ENCODE measurements around the gene PGGHG. TPM values are rescaled to one million over a fixed set of nuclear protein-coding genes. Genes with fewer than 3 reads are reported as not detected.
A peak's percentile ranks its signal among the peaks of the same experiment; 100 is the strongest.
"Not testable (repeated sequence)": the region's sequence is repeated elsewhere in the genome, so short reads cannot be mapped to it uniquely, and the experiment has no call there.

Gene PGGHG
- total and polyA plus RNA-seq, 3 experiments from 2014 or later = 9.8 to 81.2 (median 81.0) TPM

DNA sequence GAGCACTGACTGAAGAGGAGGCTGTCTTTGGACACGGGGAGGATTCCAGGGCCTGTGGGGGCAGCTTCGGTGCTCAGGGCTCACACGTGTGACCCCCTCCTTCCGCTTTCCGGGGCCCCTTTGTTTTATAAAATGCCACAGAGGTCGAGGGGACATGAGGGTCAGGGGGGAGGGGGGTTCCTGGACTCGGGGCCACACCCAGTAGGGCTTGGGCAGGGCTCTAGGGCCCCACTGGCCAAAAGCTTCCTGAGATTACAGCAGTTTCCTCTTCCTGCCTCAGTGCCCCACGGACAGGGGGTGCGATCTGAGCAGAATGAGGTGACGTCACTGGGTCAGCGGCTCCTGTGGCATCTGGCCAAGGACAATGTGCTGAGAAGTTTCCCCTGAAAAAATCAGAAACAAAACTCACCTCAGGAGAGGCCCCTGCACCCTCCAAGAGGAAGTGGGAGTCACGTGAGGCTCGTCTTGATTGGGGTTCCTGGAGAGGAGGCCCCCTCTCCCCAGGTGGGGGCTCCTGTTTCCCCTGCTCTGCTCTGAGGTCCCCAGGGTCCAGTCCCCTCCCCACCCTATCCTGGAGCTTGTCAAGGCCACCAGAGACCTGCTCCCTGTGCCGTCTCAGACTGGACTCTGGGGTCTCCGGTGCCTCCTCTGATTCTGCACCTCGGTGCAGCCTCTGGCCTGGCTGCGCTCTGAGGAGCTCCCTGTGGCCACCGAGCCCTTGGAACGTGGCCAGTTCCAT, 38.1 kb downstream of the PGGHG start:
- no peaks in the 10 kb centered on the region for H3K36me3 ChIP-seq (ENCODE audit: insufficient read depth, low read length)
- H3K4me3 ChIP-seq (ENCODE audit: low read length) = peak overlapping the region; percentile 55
- POLR2A ChIA-PET = interaction anchor here (0.8 to 1.5 kb wide), 4 partner anchors 10 to 123 kb away, joined by 3 to 7 read pairs (median 4); partner anchors contain the start of genes PTDSS2 and SIGIRR
- no peaks in the 10 kb centered on the region for H3K9me3 ChIP-seq (ENCODE audit: low read length)
- H3K4me3 Mint-ChIP-seq = peak overlapping the region; percentile 27 to 81 (median 73)
- no peaks in the 10 kb centered on the region for H3K9me3 Mint-ChIP-seq
- H3K27me3 ChIP-seq (ENCODE audit: insufficient read depth, low read length, poor library complexity, severe bottlenecking) = no peaks in the 10 kb centered on the region
- H3K4me1 Mint-ChIP-seq = peaks cover 62 to 73% (median 64%) of the 10 kb centered on the region in 3 donors
- no peaks in the 10 kb centered on the region for H3K27me3 Mint-ChIP-seq
- DNase-seq = peak; percentile 48 to 86 (median 77)
- peak overlapping the region; percentile 90 to 99 (median 95) for H3K27ac Mint-ChIP-seq
- no peaks in the 10 kb centered on the region for H3K36me3 Mint-ChIP-seq
- H3K27ac ChIP-seq (ENCODE audit: low read depth, low read length) = peak overlapping the region; percentile 78
- H3K4me1 ChIP-seq (ENCODE audit: insufficient read depth, low read length) = peaks cover 61% of the 10 kb centered on the region
- CTCF ChIA-PET = interaction anchor here (0.7 to 2.1 kb wide), 7 partner anchors 10 to 124 kb away, joined by 3 to 10 read pairs (median 3); no protein-coding TSS in a partner anchor

- no peaks in the 10 kb centered on the region for H3K36me3 ChIP-seq (ENCODE audit: insufficient read depth, low read length)
- H3K27me3 ChIP-seq (ENCODE audit: insufficient read depth, low read length, poor library complexity, severe bottlenecking) = no peaks in the 10 kb centered on the region
- peak overlapping the region; percentile 27 to 81 (median 59) for H3K4me3 Mint-ChIP-seq
- H3K4me3 ChIP-seq (ENCODE audit: low read length) = peak overlapping the region; percentile 55
- peak overlapping the region; percentile 78 for H3K27ac ChIP-seq (ENCODE audit: low read depth, low read length)
- H3K9me3 Mint-ChIP-seq = no peaks in the 10 kb centered on the region
- peak overlapping the region; percentile 90 to 99 (median 95) for H3K27ac Mint-ChIP-seq
- POLR2A ChIA-PET = interaction anchor here (0.8 to 1.5 kb wide), 4 partner anchors 11 to 123 kb away, joined by 3 to 7 read pairs (median 4); partner anchors contain the start of genes PTDSS2 and SIGIRR
- DNase-seq = no peak
- no peaks in the 10 kb centered on the region for H3K27me3 Mint-ChIP-seq
- no peaks in the 10 kb centered on the region for H3K36me3 Mint-ChIP-seq
- peaks cover 61% of the 10 kb centered on the region for H3K4me1 ChIP-seq (ENCODE audit: insufficient read depth, low read length)
- CTCF ChIA-PET = interaction anchor here (0.7 to 2.1 kb wide), 7 partner anchors 11 to 123 kb away, joined by 3 to 10 read pairs (median 3); no protein-coding TSS in a partner anchor
- H3K9me3 ChIP-seq (ENCODE audit: low read length) = no peaks in the 10 kb centered on the region
- H3K4me1 Mint-ChIP-seq = peaks cover 64 to 77% (median 64%) of the 10 kb centered on the region in 3 donors
These were observed 38.6 kb downstream of the PGGHG start for GRCh38 chr11:327581-327923.

DNA sequence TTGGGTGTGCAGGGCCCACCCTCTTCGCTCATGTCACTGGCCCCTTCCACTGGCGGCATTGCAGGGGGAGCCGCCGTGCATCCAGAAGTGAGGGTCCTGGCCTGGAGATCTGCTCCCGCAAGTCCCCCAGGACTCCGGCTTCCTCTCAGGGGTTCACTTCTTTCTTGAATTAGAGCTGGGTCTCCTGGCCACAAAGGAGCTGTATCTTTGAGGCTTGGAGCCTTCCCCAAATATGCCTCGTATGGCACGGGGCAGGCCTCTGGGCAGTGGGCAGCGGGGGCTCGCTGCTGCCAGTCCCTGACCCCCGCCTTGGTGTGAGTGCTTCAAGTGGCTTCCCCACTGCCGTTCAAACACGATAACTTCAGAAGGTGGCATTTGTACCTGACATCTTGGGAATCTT, 39.1 kb downstream of the PGGHG start:
- no peaks in the 10 kb centered on the region for H3K36me3 Mint-ChIP-seq
- no peak for DNase-seq
- H3K27me3 Mint-ChIP-seq = no peaks in the 10 kb centered on the region
- peaks cover 64 to 78% (median 68%) of the 10 kb centered on the region in 3 donors for H3K4me1 Mint-ChIP-seq
- no peak overlapping the region for H3K4me3 ChIP-seq (ENCODE audit: low read length)
- no peaks in the 10 kb centered on the region for H3K9me3 ChIP-seq (ENCODE audit: low read length)
- H3K27ac ChIP-seq (ENCODE audit: low read depth, low read length) = peak overlapping the region; percentile 65
- peak overlapping the region in 5 of 8 donors; percentile 23 to 91 (median 63) for H3K27ac Mint-ChIP-seq
- ChIA-PET CTCF (interaction anchor here (0.7 to 2.1 kb wide), 6 partner anchors 11 to 77 kb away, joined by 3 to 10 read pairs (median 4); no protein-coding TSS in a partner anchor), POLR2A (interaction anchor here (0.8 to 1.5 kb wide), 3 partner anchors 11 to 122 kb away, joined by 3 to 7 read pairs (median 4); partner anchors contain the start of genes PTDSS2 and SIGIRR)
- no peaks in the 10 kb centered on the region for H3K27me3 ChIP-seq (ENCODE audit: insufficient read depth, low read length, poor library complexity, severe bottlenecking)
- no peaks in the 10 kb centered on the region for H3K9me3 Mint-ChIP-seq
- H3K4me3 Mint-ChIP-seq = peak overlapping the region in 1 of 7 donors; percentile 56
- peaks cover 61% of the 10 kb centered on the region for H3K4me1 ChIP-seq (ENCODE audit: insufficient read depth, low read length)
- H3K36me3 ChIP-seq (ENCODE audit: insufficient read depth, low read length) = no peaks in the 10 kb centered on the region

DNA sequence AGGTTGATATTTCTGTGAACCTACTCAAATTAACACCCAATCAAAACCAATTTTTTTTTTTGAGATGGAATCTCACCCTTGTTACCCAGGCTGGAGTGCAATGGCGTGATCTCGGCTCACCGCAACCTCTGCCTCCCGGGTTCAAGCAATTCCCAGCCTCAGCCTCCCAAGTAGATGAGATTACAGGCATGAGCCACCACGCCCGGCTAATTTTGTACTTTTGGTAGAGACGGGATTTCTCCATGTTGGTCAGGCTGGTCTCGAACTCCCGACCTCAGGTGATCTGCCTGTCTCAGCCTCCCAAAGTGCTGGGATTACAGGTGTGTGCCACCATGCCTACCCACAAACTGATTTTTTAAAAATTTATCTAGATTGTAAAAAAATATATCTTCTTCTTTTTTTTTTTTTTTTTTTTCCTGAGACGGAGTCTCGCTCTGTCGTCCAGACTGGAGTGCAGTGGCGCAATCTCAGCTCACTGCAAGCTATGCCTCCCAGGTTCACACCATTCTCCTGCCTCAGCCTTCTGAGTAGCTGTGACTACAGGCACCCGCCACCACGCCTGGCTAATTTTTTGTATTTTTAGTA, 39.7 kb downstream of the PGGHG start:
- CTCF ChIA-PET = interaction anchor here (0.9 to 2.2 kb wide), 5 partner anchors 12 to 78 kb away, joined by 4 to 12 read pairs (median 6); no protein-coding TSS in a partner anchor
- H3K4me3 ChIP-seq (ENCODE audit: low read length); H3K27me3 Mint-ChIP-seq; H3K9me3 ChIP-seq (ENCODE audit: low read length); DNase-seq; H3K36me3 ChIP-seq (ENCODE audit: insufficient read depth, low read length); H3K27me3 ChIP-seq (ENCODE audit: insufficient read depth, low read length, poor library complexity, severe bottlenecking); H3K9me3 Mint-ChIP-seq; H3K36me3 Mint-ChIP-seq: not testable (repeated sequence)
- Histone ChIP-seq H3K4me1 (ENCODE audit: insufficient read depth, low read length) (peaks cover 61% of the 10 kb centered on the region), H3K27ac (ENCODE audit: low read depth, low read length) (peak overlapping the region; percentile 65)
- H3K4me1 Mint-ChIP-seq = peaks cover 64 to 78% (median 72%) of the 10 kb centered on the region in 3 donors
- H3K4me3 Mint-ChIP-seq = peak overlapping the region in 2 of 7 donors; percentile 24 to 28
- peak overlapping the region in 5 of 8 donors; percentile 67 to 92 (median 90) for H3K27ac Mint-ChIP-seq
- POLR2A ChIA-PET = interaction anchor here (0.7 to 1.4 kb wide), 2 partner anchors 14 to 27 kb away, joined by 5 read pairs; no protein-coding TSS in a partner anchor

DNA sequence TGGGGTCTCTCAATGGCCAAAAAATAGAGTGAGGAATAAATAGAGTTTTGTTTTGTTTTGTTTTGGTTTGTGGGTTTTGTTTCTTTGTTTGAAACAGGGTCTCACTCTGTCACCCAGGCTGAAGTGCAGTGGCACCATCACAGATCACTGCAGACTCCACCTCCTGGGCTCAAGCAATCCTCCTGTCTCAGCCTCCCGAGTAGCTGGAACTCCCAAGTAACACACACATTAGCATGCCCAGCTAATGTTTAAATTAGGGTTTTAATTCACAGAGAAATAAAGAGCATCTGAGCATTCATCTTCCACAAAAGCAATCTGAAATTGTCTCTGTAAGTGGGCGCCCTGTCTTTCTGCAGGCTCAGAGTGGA, 40.9 kb downstream of the PGGHG start:
- CTCF ChIA-PET = interaction anchor here (1.0 to 2.2 kb wide), 6 partner anchors 9 to 54 kb away, joined by 3 to 12 read pairs (median 5); no protein-coding TSS in a partner anchor
- POLR2A ChIA-PET = interaction anchor here (1.4 kb wide), 1 partner anchor 26 kb away, joined by 5 read pairs; no protein-coding TSS in a partner anchor
- Histone ChIP-seq H3K27ac (ENCODE audit: low read depth, low read length) (peak overlapping the region; percentile 72), H3K27me3 (ENCODE audit: insufficient read depth, low read length, poor library complexity, severe bottlenecking) (no peaks in the 10 kb centered on the region), H3K36me3 (ENCODE audit: insufficient read depth, low read length) (no peaks in the 10 kb centered on the region), H3K4me3 (ENCODE audit: low read length) (no peak overlapping the region), H3K9me3 (ENCODE audit: low read length) (no peaks in the 10 kb centered on the region), H3K4me1 (ENCODE audit: insufficient read depth, low read length) (peaks cover 50% of the 10 kb centered on the region)
- H3K4me3 Mint-ChIP-seq = peak overlapping the region in 6 of 7 donors; percentile 26 to 51 (median 33)
- DNase-seq = no peak
- peak overlapping the region in 7 of 8 donors; percentile 48 to 90 (median 78) for H3K27ac Mint-ChIP-seq
- peaks cover 57 to 68% (median 67%) of the 10 kb centered on the region in 3 donors for H3K4me1 Mint-ChIP-seq
- no peaks in the 10 kb centered on the region for H3K9me3 Mint-ChIP-seq
- no peaks in the 10 kb centered on the region for H3K27me3 Mint-ChIP-seq
- no peaks in the 10 kb centered on the region for H3K36me3 Mint-ChIP-seq

DNA sequence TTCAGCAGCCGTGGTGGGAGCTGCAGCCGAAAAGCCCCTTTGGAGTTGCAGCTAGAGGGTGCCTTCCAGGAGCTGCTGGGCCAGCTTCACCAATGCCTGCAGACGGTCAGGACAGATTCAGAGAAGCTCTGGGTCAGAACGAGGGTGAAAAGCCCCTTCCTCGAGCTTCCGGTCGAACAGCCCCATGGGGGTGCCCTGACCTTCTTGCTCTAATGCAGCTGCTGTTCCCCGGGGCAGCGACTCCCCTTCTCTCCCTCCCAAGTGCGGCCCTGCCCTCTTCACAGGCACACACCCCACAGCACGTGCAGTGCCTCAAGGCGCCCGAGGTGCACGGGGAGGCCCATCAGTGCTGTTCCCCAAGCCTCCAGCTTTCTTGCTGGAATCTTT, 41.4 kb downstream of the PGGHG start:
- Mint-ChIP-seq H3K36me3 (no peaks in the 10 kb centered on the region), H3K4me1 (peaks cover 54 to 66% (median 65%) of the 10 kb centered on the region in 3 donors), H3K27ac (peak overlapping the region in 3 of 8 donors; percentile 56 to 82 (median 75)), H3K9me3 (no peaks in the 10 kb centered on the region), H3K27me3 (no peaks in the 10 kb centered on the region), H3K4me3 (peak overlapping the region in 3 of 7 donors; percentile 73 to 82 (median 73))
- Histone ChIP-seq H3K36me3 (ENCODE audit: insufficient read depth, low read length) (no peaks in the 10 kb centered on the region), H3K27ac (ENCODE audit: low read depth, low read length) (peak overlapping the region; percentile 72), H3K4me3 (ENCODE audit: low read length) (no peak overlapping the region), H3K9me3 (ENCODE audit: low read length) (no peaks in the 10 kb centered on the region), H3K4me1 (ENCODE audit: insufficient read depth, low read length) (peaks cover 49% of the 10 kb centered on the region), H3K27me3 (ENCODE audit: insufficient read depth, low read length, poor library complexity, severe bottlenecking) (no peaks in the 10 kb centered on the region)
- ChIA-PET CTCF (interaction anchor here (0.7 to 2.2 kb wide), 8 partner anchors 9 to 80 kb away, joined by 3 to 12 read pairs (median 4); no protein-coding TSS in a partner anchor), POLR2A (interaction anchor here (1.4 kb wide), 1 partner anchor 26 kb away, joined by 5 read pairs; no protein-coding TSS in a partner anchor)
- DNase-seq = no peak

DNA sequence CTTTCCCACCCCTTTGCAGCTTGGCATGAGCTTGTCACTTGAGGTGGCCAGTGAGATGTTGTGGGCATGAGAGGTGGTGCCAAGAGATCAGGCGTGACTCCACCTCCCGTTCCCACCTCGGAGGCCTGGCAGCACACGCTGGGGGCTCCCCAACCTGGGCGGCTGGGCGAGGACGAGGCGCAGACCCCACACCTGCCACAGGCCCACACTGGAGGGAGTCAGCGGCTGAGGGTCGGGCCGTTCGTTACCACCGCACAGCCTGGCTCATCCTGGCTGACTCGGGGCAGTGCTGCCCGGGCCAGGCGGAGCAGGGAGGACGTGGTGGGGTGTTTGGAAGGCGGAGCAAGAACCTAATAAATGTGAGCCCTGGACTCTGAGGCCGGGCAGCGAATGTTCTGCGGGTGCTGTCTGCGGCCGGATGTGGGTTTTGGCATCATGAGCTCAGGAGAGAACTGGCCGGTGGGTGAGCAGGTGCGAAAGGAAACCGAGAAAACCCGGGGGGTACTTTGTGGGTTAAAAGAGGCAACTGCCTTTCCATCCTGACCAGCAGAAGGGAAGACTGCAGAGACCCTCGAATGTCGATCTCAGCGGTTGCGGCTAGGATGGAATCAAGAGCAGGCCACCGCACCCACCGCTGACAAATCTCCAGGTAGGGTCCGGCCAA, 41.9 kb downstream of the PGGHG start:
- Histone ChIP-seq H3K4me1 (ENCODE audit: insufficient read depth, low read length) (peaks cover 45% of the 10 kb centered on the region), H3K27ac (ENCODE audit: low read depth, low read length) (peak overlapping the region; percentile 72), H3K4me3 (ENCODE audit: low read length) (peak overlapping the region; percentile 41), H3K9me3 (ENCODE audit: low read length) (no peaks in the 10 kb centered on the region), H3K27me3 (ENCODE audit: insufficient read depth, low read length, poor library complexity, severe bottlenecking) (no peaks in the 10 kb centered on the region), H3K36me3 (ENCODE audit: insufficient read depth, low read length) (no peaks in the 10 kb centered on the region)
- Mint-ChIP-seq H3K9me3 (no peaks in the 10 kb centered on the region), H3K4me3 (peak overlapping the region; percentile 40 to 82 (median 73)), H3K4me1 (peaks cover 52 to 62% (median 62%) of the 10 kb centered on the region in 3 donors), H3K27me3 (no peaks in the 10 kb centered on the region), H3K27ac (peak overlapping the region; percentile 65 to 97 (median 78)), H3K36me3 (no peaks in the 10 kb centered on the region)
- no peak for DNase-seq
- POLR2A ChIA-PET = interaction anchor here (0.6 kb wide), 1 partner anchor 42 kb away, joined by 3 read pairs; the partner anchor contains the start of gene PGGHG
- CTCF ChIA-PET = interaction anchor here (0.7 to 2.2 kb wide), 6 partner anchors 8 to 80 kb away, joined by 3 to 12 read pairs (median 5); no protein-coding TSS in a partner anchor
